IPS-18c (cell line): ENCODE data around the gene KCNG2.

Experiments used
- H3K4me3 ChIP-seq: 2 replicates; pipeline ENCODE4 v1.7.0; 2013; ENCODE audit warnings: low read depth, mild to moderate bottlenecking, low read length, moderate library complexity; ENCODE audit not compliant: insufficient read depth
- H3K9me3 ChIP-seq: one replicate; pipeline ENCODE4 v1.6.1; 2013; ENCODE audit warnings: mild to moderate bottlenecking, low read length, moderate library complexity; ENCODE audit not compliant: control insufficient read depth, insufficient read depth

Gene KCNG2

GRCh38 chr18:79802298-79802697 lies 4.6 kb downstream of the KCNG2 start:
- H3K4me3 ChIP-seq, result no peak overlapping the region
- H3K9me3 ChIP-seq, result peaks cover 2% of the 10 kb centered on the region

GRCh38 chr18:79803611-79804051 lies 5.9 kb downstream of the KCNG2 start:
- no peak overlapping the region for H3K4me3 ChIP-seq
- H3K9me3 ChIP-seq, result peaks cover 2% of the 10 kb centered on the region

- Histone ChIP-seq H3K9me3 (peaks cover under 1% of the 10 kb centered on the region), H3K4me3 (no peak overlapping the region)
Measured at GRCh38 chr18:79804130-79804787, 6.5 kb downstream of the KCNG2 start.

- no peak overlapping the region for H3K4me3 ChIP-seq
Measured at GRCh38 chr18:79805211-79805887, 7.6 kb downstream of the KCNG2 start.

GRCh38 chr18:79805926-79806487 lies 8.3 kb downstream of the KCNG2 start:
- no peak overlapping the region for H3K4me3 ChIP-seq
- no peaks in the 10 kb centered on the region for H3K9me3 ChIP-seq

More at GRCh38 chr18:79805211-79805887, 7.6 kb downstream of the KCNG2 start:
- H3K9me3 ChIP-seq, result no peaks in the 10 kb centered on the region

- H3K4me3 ChIP-seq, result no peak overlapping the region
- no peaks in the 10 kb centered on the region for H3K9me3 ChIP-seq
Measured at GRCh38 chr18:79806976-79807841, 9.5 kb downstream of the KCNG2 start.

GRCh38 chr18:79809482-79810192 lies 11.9 kb downstream of the KCNG2 start:
- H3K4me3 ChIP-seq, result no peak overlapping the region

GRCh38 chr18:79812052-79812451 lies 14.3 kb downstream of the KCNG2 start:
- Histone ChIP-seq H3K9me3 (no peaks in the 10 kb centered on the region), H3K4me3 (no peak overlapping the region)

More at GRCh38 chr18:79809482-79810192, 11.9 kb downstream of the KCNG2 start:
- H3K9me3 ChIP-seq, result no peaks in the 10 kb centered on the region

- H3K9me3 ChIP-seq, result no peaks in the 10 kb centered on the region
- H3K4me3 ChIP-seq, result no peak overlapping the region
Measured at GRCh38 chr18:79814373-79814772, 16.6 kb downstream of the KCNG2 start.

GRCh38 chr18:79815657-79816056 lies 17.9 kb downstream of the KCNG2 start:
- no peak overlapping the region for H3K4me3 ChIP-seq
- no peaks in the 10 kb centered on the region for H3K9me3 ChIP-seq

GRCh38 chr18:79816092-79816491 lies 18.4 kb downstream of the KCNG2 start:
- Histone ChIP-seq H3K4me3 (no peak overlapping the region), H3K9me3 (no peaks in the 10 kb centered on the region)

- Histone ChIP-seq H3K9me3 (no peaks in the 10 kb centered on the region), H3K4me3 (no peak overlapping the region)
Measured at GRCh38 chr18:79816981-79817606, 19.4 kb downstream of the KCNG2 start.

GRCh38 chr18:79817607-79817998 lies 19.9 kb downstream of the KCNG2 start:
- no peaks in the 10 kb centered on the region for H3K9me3 ChIP-seq
- no peak overlapping the region for H3K4me3 ChIP-seq

GRCh38 chr18:79818036-79818435 lies 20.3 kb downstream of the KCNG2 start:
- Histone ChIP-seq H3K9me3 (no peaks in the 10 kb centered on the region), H3K4me3 (no peak overlapping the region)

- H3K4me3 ChIP-seq, result no peak overlapping the region
- no peaks in the 10 kb centered on the region for H3K9me3 ChIP-seq
Measured at GRCh38 chr18:79818631-79819030, 20.9 kb downstream of the KCNG2 start.

- H3K9me3 ChIP-seq, result no peaks in the 10 kb centered on the region
- no peak overlapping the region for H3K4me3 ChIP-seq
Measured at GRCh38 chr18:79819064-79819967, 21.6 kb downstream of the KCNG2 start.
